Progenitor cell of endocrine pancreas (in vitro differentiated cells): ENCODE measurements around the gene SLC7A1. TPM values are rescaled to one million over a fixed set of nuclear protein-coding genes. Genes with fewer than 3 reads are reported as not detected.

Experiments
- DNase-seq: peaks from one replicate; pipeline ENCODE4 v3.0.0; 2021; ENCODE audit warnings: low spot score; ENCODE audit not compliant: unreplicated experiment
- H3K27ac Mint-ChIP-seq: 2 replicates; pipeline ENCODE4 v1.8.0; 2021; ENCODE audit warnings: mild to moderate bottlenecking, moderate library complexity, mixed read lengths
- H3K27me3 Mint-ChIP-seq: 2 replicates; pipeline ENCODE4 v1.8.0; 2021; ENCODE audit warnings: mixed read lengths
- H3K36me3 Mint-ChIP-seq: 2 replicates; pipeline ENCODE4 v1.8.0; 2022; ENCODE audit warnings: mixed read lengths; ENCODE audit not compliant: insufficient read depth
- H3K4me1 Mint-ChIP-seq: 2 replicates; pipeline ENCODE4 v1.8.0; 2021; ENCODE audit warnings: low read depth, mixed read lengths
- H3K4me3 Mint-ChIP-seq: 2 replicates; pipeline ENCODE4 v1.8.0; 2021; ENCODE audit warnings: low read depth, mild to moderate bottlenecking, moderate library complexity, mixed read lengths
- H3K9me3 Mint-ChIP-seq: 2 replicates; pipeline ENCODE4 v1.8.0; 2021; ENCODE audit warnings: low read depth, mixed read lengths
- total RNA-seq: library from RNA; stranded (reverse); gene quantifications from 2 replicates; pipeline ENCODE4 v1.2.1, GENCODE V29; 2021
- TF ChIP-seq, protein P1 (sequence below): fragments of 200-600 bp; sonication (generic); IDR thresholded peaks from one replicate; pipeline ENCODE4 v1.5.0; 2021; ENCODE audit warnings: antibody characterized with exemption, mild to moderate bottlenecking; ENCODE audit not compliant: unreplicated experiment

The SLC7A1 gene
- total RNA-seq, 1 donor from 2014 or later, result 31.3 TPM

DNA sequence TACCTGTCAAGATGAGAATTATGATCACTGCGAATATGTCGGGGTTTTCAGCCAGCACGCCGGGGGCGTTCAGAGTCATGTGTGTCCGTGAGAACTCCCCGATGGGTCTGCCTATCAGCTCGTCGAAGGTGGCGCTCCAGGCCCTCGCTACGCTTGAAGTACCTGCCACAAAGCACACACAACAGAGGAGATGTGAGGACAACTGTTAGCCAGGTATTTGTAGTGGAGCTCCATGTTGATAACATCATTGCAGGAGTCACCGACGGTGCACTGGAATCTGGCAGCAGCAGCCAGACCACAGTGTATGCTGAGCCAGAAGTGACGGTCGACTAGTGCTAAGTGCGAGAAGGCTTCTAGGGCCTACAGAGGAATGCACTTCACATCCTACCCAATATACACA lies 62.7 kb downstream of the SLC7A1 start:
- peaks cover 15% of the 10 kb centered on the region for H3K36me3 Mint-ChIP-seq
- no peaks in the 10 kb centered on the region for H3K9me3 Mint-ChIP-seq
- DNase-seq, result no peak
- no peak overlapping the region for H3K27ac Mint-ChIP-seq
- H3K4me3 Mint-ChIP-seq, result no peak overlapping the region
- H3K27me3 Mint-ChIP-seq, result no peaks in the 10 kb centered on the region
- H3K4me1 Mint-ChIP-seq, result peaks cover 3% of the 10 kb centered on the region
- TF ChIP-seq, protein P1, sequence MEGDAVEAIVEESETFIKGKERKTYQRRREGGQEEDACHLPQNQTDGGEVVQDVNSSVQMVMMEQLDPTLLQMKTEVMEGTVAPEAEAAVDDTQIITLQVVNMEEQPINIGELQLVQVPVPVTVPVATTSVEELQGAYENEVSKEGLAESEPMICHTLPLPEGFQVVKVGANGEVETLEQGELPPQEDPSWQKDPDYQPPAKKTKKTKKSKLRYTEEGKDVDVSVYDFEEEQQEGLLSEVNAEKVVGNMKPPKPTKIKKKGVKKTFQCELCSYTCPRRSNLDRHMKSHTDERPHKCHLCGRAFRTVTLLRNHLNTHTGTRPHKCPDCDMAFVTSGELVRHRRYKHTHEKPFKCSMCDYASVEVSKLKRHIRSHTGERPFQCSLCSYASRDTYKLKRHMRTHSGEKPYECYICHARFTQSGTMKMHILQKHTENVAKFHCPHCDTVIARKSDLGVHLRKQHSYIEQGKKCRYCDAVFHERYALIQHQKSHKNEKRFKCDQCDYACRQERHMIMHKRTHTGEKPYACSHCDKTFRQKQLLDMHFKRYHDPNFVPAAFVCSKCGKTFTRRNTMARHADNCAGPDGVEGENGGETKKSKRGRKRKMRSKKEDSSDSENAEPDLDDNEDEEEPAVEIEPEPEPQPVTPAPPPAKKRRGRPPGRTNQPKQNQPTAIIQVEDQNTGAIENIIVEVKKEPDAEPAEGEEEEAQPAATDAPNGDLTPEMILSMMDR, result no peak

DNA sequence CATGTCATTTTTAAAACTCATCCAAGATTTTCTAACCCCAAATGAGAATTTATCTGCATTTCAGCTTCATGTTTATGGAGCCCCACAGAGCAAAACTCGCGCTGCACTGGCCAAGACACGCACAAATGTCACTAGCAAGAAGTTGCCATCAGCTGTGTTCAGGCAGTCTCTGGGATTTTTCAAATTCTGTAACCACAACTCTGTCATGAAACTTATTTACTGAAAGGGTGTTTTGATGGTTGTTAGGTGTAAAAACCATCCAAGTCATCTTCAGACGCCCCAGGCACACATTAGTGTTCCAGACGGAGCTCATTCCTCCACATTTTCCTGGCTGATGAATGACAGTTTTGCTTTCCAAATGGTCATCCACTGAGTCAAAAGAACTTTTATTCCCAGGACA lies 63.4 kb downstream of the SLC7A1 start:
- Mint-ChIP-seq H3K27me3 (no peaks in the 10 kb centered on the region), H3K36me3 (peaks cover 15% of the 10 kb centered on the region), H3K9me3 (no peaks in the 10 kb centered on the region), H3K4me1 (no peaks in the 10 kb centered on the region), H3K4me3 (no peak overlapping the region), H3K27ac (no peak overlapping the region)
- no peak for DNase-seq
- TF ChIP-seq, protein P1, result no peak

DNA sequence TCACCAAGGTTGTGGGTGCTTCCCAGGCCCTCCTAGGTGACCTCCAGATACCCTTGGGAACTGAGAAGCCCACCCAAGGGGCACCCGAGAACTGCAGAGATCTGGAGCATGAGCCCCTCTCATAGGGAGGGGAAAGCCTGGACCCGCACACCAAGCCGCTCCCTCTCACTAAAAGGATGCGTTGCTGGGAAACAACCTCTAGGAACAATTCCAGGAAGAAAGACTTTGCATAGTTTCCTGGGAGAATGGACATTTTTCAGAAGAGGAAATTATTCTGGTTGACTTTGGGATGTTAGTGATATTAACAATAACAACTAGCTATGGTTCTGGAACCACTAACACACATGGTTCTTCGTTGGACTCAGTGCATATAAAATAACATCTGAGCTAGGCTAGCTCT lies 64.6 kb downstream of the SLC7A1 start:
- TF ChIP-seq, protein P1, result no peak
- no peaks in the 10 kb centered on the region for H3K9me3 Mint-ChIP-seq
- H3K4me3 Mint-ChIP-seq, result no peak overlapping the region
- H3K27me3 Mint-ChIP-seq, result no peaks in the 10 kb centered on the region
- DNase-seq, result no peak
- H3K27ac Mint-ChIP-seq, result no peak overlapping the region
- H3K36me3 Mint-ChIP-seq, result peaks cover 13% of the 10 kb centered on the region
- H3K4me1 Mint-ChIP-seq, result no peaks in the 10 kb centered on the region

DNA sequence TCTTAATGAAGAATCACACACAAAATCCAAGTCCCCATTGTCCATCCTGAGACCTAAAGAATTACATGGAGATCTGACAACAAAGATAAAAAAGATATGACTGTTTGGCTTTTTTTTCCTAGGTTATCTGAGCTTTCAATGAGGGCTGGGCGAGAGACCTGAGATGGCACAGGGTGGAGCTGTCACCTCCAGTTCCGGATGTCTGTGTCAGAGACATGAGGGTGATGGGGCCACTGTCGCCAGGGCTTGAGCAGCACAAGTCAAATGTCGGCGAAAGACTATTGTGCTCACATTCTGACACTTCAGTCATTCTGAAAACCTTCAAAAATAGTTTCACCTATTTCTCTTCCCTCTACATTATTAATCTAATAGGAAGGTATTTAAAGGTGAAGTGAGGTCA lies 65.7 kb downstream of the SLC7A1 start:
- TF ChIP-seq, protein P1, result no peak
- no peak for DNase-seq
- H3K27me3 Mint-ChIP-seq, result no peaks in the 10 kb centered on the region
- H3K36me3 Mint-ChIP-seq, result peaks cover 13% of the 10 kb centered on the region
- H3K9me3 Mint-ChIP-seq, result no peaks in the 10 kb centered on the region
- no peak overlapping the region for H3K4me3 Mint-ChIP-seq
- no peak overlapping the region for H3K27ac Mint-ChIP-seq
- no peaks in the 10 kb centered on the region for H3K4me1 Mint-ChIP-seq

DNA sequence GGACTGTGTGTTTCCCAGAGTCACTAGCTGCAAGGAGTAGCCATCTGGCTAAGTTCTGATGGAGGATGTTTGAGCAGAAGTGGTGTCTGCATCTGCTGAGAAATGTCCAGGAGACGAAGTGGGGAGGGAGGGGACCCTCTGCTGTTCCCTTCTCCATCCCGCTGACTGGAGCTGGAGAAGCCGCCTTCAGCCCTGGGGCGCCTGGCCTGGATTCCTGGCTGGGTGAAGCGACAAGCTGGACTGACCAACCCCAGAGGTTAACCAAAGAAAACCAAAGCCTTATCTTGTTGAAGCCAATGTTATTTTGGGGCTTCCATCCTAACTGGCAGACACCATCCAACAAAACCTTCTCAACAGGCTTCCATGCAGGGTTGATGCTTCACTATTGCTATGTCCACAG lies 67.6 kb downstream of the SLC7A1 start:
- Mint-ChIP-seq H3K36me3 (peaks cover 13% of the 10 kb centered on the region), H3K9me3 (no peaks in the 10 kb centered on the region), H3K27ac (no peak overlapping the region), H3K4me3 (no peak overlapping the region), H3K4me1 (no peaks in the 10 kb centered on the region), H3K27me3 (no peaks in the 10 kb centered on the region)
- no peak for DNase-seq
- TF ChIP-seq, protein P1, result no peak
